Calu3 (cell line): ENCODE data around the gene CELF5. TPM values are rescaled to one million over a fixed set of nuclear protein-coding genes. Genes with fewer than 3 reads are reported as not detected.

Experiments
- BruUV-seq: library from RNA; stranded (reverse); fragments of 400-500 nt; replicated peaks from 2 replicates; lab custom pipeline; 2021; lab: Mats Ljungman, UMichigan
- CTCF ChIA-PET: fragments of 300-600 bp; sonication (Branson Sonifier 250); formaldehyde crosslinking; loops from one replicate; lab custom pipeline; 2022; ENCODE audit warnings: antibody characterized with exemption; lab: Charles Lee
- DNase-seq: peaks from one replicate; pipeline ENCODE4 v3.0.0; 2022
- H3K27ac Mint-ChIP-seq: one replicate; pipeline ENCODE4 v1.8.0; 2022; ENCODE audit warnings: mixed read lengths; ENCODE audit not compliant: unreplicated experiment
- H3K27me3 Mint-ChIP-seq: one replicate; pipeline ENCODE4 v1.8.0; 2022; ENCODE audit warnings: mixed read lengths; ENCODE audit not compliant: unreplicated experiment
- H3K36me3 Mint-ChIP-seq: one replicate; pipeline ENCODE4 v1.8.0; 2022; ENCODE audit warnings: mild to moderate bottlenecking, moderate library complexity, mixed read lengths; ENCODE audit not compliant: insufficient read depth, unreplicated experiment
- H3K4me1 Mint-ChIP-seq: one replicate; pipeline ENCODE4 v1.8.0; 2022; ENCODE audit warnings: mild to moderate bottlenecking, low read depth, mixed read lengths; ENCODE audit not compliant: unreplicated experiment
- H3K4me3 Mint-ChIP-seq: one replicate; pipeline ENCODE4 v1.8.0; 2022; ENCODE audit warnings: mild to moderate bottlenecking, low read depth, moderate library complexity, mixed read lengths; ENCODE audit not compliant: unreplicated experiment
- H3K9me3 Mint-ChIP-seq: one replicate; pipeline ENCODE4 v1.8.0; 2022; ENCODE audit warnings: low read depth, mixed read lengths; ENCODE audit not compliant: unreplicated experiment
- intact Hi-C: fragments of 100-400 bp; cut with micrococcal nuclease; formaldehyde crosslinking; loops from one replicate; pipeline ENCODE4 v1.10.0; 2022; ENCODE audit not compliant: unreplicated experiment
- total RNA-seq: library from RNA; stranded (reverse); gene quantifications from 2 replicates; pipeline ENCODE4 v1.2.3, GENCODE V29; 2022
- TF ChIP-seq, protein P1 (sequence below): fragments of 200-600 bp; IDR thresholded peaks from one replicate; pipeline ENCODE4 v1.8.0; 2022; ENCODE audit warnings: antibody characterized with exemption; ENCODE audit not compliant: unreplicated experiment

Gene CELF5
- total RNA-seq, 1 experiment from 2014 or later = 0.40 TPM

DNA sequence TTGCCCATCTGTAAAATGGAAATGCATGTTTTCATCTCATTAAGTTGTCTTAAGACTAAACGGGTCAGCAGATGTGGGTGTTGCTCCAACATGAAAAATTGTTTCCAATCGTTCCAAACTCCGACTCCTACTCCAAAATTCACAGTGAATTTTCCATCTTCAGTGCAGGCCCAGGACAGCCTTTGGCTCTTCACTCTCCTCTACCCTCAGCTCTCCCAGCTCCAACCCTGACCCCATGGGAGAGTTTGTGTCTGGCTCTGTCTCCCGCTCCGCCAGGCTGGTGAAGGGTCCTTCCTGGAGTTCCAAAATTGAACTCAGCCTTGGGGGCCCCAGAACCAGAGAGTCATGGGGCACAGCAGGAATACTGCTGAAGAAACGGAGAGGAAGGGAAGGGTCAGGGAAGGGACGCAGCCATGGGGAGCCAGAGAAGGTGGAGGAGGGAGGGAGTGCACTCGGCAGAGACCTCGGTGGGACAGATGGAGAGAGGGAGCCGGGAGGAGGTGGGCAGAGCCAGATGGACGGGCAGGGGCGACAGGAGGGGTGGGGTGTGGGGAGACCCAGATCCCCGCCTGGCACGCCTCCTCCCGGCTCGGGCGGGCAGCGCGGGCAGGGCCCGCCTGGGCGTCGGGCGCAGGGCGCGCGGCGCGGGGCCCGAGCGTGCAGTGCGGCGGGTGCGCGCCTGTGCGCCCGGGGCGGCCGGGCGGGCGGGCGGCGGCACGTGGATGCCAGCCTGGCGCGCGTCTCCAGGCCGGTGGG, 45.6 kb downstream of the CELF5 start:
- peaks cover 95% of the 10 kb centered on the region for H3K27me3 Mint-ChIP-seq
- H3K36me3 Mint-ChIP-seq = peaks cover 6% of the 10 kb centered on the region
- intact Hi-C loops = no loop called here
- BruUV-seq = no TSS peak
- TF ChIP-seq, protein P1, sequence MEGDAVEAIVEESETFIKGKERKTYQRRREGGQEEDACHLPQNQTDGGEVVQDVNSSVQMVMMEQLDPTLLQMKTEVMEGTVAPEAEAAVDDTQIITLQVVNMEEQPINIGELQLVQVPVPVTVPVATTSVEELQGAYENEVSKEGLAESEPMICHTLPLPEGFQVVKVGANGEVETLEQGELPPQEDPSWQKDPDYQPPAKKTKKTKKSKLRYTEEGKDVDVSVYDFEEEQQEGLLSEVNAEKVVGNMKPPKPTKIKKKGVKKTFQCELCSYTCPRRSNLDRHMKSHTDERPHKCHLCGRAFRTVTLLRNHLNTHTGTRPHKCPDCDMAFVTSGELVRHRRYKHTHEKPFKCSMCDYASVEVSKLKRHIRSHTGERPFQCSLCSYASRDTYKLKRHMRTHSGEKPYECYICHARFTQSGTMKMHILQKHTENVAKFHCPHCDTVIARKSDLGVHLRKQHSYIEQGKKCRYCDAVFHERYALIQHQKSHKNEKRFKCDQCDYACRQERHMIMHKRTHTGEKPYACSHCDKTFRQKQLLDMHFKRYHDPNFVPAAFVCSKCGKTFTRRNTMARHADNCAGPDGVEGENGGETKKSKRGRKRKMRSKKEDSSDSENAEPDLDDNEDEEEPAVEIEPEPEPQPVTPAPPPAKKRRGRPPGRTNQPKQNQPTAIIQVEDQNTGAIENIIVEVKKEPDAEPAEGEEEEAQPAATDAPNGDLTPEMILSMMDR = no peak
- CTCF ChIA-PET = no interaction called here
- H3K9me3 Mint-ChIP-seq = no peaks in the 10 kb centered on the region
- DNase-seq = no peak
- H3K4me3 Mint-ChIP-seq = no peak overlapping the region
- H3K27ac Mint-ChIP-seq = no peak overlapping the region
- H3K4me1 Mint-ChIP-seq = peaks cover 3% of the 10 kb centered on the region

DNA sequence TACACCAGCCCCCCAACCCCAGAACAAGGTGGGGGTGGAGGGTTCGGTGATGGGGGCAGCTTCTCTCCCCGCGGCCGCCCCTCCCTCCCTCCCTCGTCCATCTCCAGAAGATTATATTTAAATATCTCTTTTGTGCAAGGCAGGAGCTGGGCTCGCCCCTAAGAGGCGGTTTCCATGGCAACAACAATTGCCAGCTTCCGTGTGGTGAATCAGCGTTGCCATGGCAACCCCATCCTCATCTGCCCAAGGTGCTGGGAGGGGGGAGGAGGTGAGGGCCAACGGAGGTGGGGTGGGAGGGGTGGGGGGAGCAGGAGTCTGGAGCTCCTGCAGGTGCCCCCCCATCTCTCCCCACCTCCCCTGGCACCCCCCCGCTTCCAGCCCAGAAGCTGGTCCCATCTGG, 46.4 kb downstream of the CELF5 start:
- H3K27me3 Mint-ChIP-seq = peaks cover 99% of the 10 kb centered on the region

DNA sequence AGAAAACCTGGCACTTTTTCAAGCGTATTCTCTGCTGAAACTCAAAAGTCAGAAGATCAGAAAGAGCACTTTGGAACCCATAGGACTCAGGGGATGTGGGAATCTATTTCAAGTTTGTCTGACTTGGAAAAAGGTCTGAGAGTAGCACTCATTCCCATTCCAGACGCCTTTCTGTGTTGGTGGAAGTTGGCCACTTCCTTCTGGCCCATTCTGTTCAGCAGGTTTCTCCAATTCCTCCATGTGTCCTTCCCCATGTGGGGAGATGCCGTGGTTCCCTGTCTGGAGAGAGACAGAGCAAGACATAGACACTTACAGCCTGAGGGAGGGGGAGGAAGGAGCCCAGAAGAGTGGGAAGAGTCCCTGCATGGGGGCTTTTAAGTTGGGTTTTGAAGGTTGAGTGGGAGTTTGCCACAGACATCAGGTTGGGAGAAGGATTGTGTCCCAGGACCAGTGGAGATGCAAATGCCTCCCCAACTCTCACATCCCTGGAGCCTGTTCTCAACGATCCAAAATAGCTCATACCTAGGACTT, 48.0 kb downstream of the CELF5 start:
- H3K27ac Mint-ChIP-seq = no peak overlapping the region
- no peaks in the 10 kb centered on the region for H3K9me3 Mint-ChIP-seq
- TF ChIP-seq, protein P1 = no peak
- H3K27me3 Mint-ChIP-seq = peaks cover 88% of the 10 kb centered on the region
- BruUV-seq = no TSS peak
- intact Hi-C loops = no loop called here
- CTCF ChIA-PET = no interaction called here
- peaks cover 7% of the 10 kb centered on the region for H3K4me1 Mint-ChIP-seq
- no peak for DNase-seq
- peaks cover 6% of the 10 kb centered on the region for H3K36me3 Mint-ChIP-seq
- H3K4me3 Mint-ChIP-seq = no peak overlapping the region

More for the DNA sequence above, 46.4 kb downstream of the CELF5 start:
- H3K27ac Mint-ChIP-seq = no peak overlapping the region
- H3K4me1 Mint-ChIP-seq = peaks cover 7% of the 10 kb centered on the region
- no peak overlapping the region for H3K4me3 Mint-ChIP-seq
- no peaks in the 10 kb centered on the region for H3K9me3 Mint-ChIP-seq
- intact Hi-C loops = no loop called here
- TF ChIP-seq, protein P1 = no peak
- peaks cover 6% of the 10 kb centered on the region for H3K36me3 Mint-ChIP-seq
- no TSS peak for BruUV-seq
- peak; percentile 41 for DNase-seq
- CTCF ChIA-PET = interaction anchor here (0.6 kb wide), 1 partner anchor 46 kb away, joined by 3 read pairs; no protein-coding TSS in a partner anchor

DNA sequence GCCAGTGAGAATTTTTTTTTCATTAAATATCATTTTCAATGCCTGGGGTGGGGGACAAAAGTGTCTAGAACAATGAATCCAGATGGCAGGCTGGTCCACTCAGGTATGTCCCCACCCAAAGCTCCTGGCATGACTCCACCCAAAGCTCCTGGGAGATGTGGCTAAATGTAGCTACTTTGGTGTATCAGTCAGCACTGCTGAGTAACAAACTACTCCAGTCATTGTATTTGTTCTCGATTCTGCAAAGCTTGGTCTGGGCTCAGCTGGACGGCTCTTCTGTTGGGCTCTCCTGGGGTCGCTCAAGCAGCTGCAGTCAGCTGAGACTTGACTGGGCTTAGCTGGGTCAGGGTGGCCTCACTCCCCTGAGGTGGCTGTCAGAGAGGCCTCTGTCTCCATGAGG, 48.5 kb downstream of the CELF5 start:
- CTCF ChIA-PET = no interaction called here
- intact Hi-C loops = no loop called here
- Mint-ChIP-seq H3K27me3 (peaks cover 88% of the 10 kb centered on the region), H3K4me1 (peaks cover 7% of the 10 kb centered on the region), H3K36me3 (peaks cover 6% of the 10 kb centered on the region), H3K4me3 (no peak overlapping the region), H3K9me3 (no peaks in the 10 kb centered on the region), H3K27ac (no peak overlapping the region)
- no peak for DNase-seq
- TF ChIP-seq, protein P1 = no peak
- no TSS peak for BruUV-seq
